T-cell (primary cell): ENCODE results near the gene EDEM1. TPM values are rescaled to one million over a fixed set of nuclear protein-coding genes. Genes with fewer than 3 reads are reported as not detected.
A peak's percentile ranks its signal among the peaks of the same experiment; 100 is the strongest.

ENCODE experiments used
- ATAC-seq, 4 experiments: fragments of 200-7000 bp in 3 of 4; fragments of 150-1000 bp in 1 of 4; cut with Tn5 transposase; replicated peaks in 1 of 4; 1 replicate in 3 of 4; 2 replicates in 1 of 4; pipeline ENCODE4 v1.10.0; 2021; ENCODE audit warnings: moderate library complexity in 3 of 4, mild to moderate bottlenecking in 2 of 4, moderate number of reproducible peaks in 1 of 4
- CTCF ChIA-PET, 2 donors: fragments of 300-600 bp; sonication (Branson Sonifier 250); formaldehyde crosslinking; loops; one replicate each; lab custom pipeline; 2022; ENCODE audit warnings: antibody characterized with exemption in 2 of 2; lab: Charles Lee
- POLR2A ChIA-PET, 2 donors: fragments of 300-600 bp; sonication (Branson Sonifier 250); formaldehyde crosslinking; loops; one replicate each; lab custom pipeline; 2022; ENCODE audit warnings: antibody characterized with exemption in 2 of 2; lab: Charles Lee
- DNase-seq, 35 experiments: peaks; one replicate each; pipeline versions ENCODE4 v3.0.0 to v3.0.0-alpha.2; 2013 to 2023
- H3K27ac ChIP-seq: one replicate; pipeline ENCODE4 v1.5.1; 2013; ENCODE audit warnings: low read length
- H3K27me3 ChIP-seq, 2 experiments: replicated peaks in 1 of 2; 1 replicate in 1 of 2; 2 replicates in 1 of 2; pipeline versions ENCODE4 v1.6.1 to v1.7.0; 2013; ENCODE audit warnings: low read length in 1 of 2, mixed read lengths in 1 of 2; ENCODE audit not compliant: control insufficient read depth in 2 of 2, insufficient read depth in 2 of 2; ENCODE audit errors: extremely low read depth in 1 of 2
- H3K36me3 ChIP-seq, 2 donors: 1 replicate in 1 of 2; 2 replicates in 1 of 2; pipeline versions ENCODE4 v1.6.1 to v1.7.0; 2013; ENCODE audit warnings: low read length in 1 of 2; ENCODE audit not compliant: control insufficient read depth in 2 of 2, insufficient read depth in 1 of 2; ENCODE audit errors: extremely low read depth in 1 of 2
- H3K4me1 ChIP-seq, 2 experiments: 1 replicate in 1 of 2; 2 replicates in 1 of 2; pipeline versions ENCODE4 v1.6.1 to v1.7.0; 2013; ENCODE audit warnings: low read length in 2 of 2, mixed read lengths in 1 of 2; ENCODE audit not compliant: insufficient read depth in 2 of 2, control insufficient read depth in 1 of 2; ENCODE audit errors: extremely low read depth in 1 of 2
- H3K4me3 ChIP-seq, 2 donors: 1 replicate in 1 of 2; 2 replicates in 1 of 2; pipeline versions ENCODE4 v1.5.1 to v1.7.0; 2013; ENCODE audit warnings: mild to moderate bottlenecking in 2 of 2, low read length in 1 of 2, moderate library complexity in 1 of 2; ENCODE audit not compliant: control insufficient read depth in 1 of 2; ENCODE audit errors: extremely low read depth in 1 of 2
- H3K9me3 ChIP-seq: 2 replicates; pipeline ENCODE4 v1.7.0; 2013
- H3K27ac Mint-ChIP-seq, 2 donors: one replicate each; pipeline ENCODE4 v1.8.0; 2020 to 2021; ENCODE audit warnings: mild to moderate bottlenecking in 2 of 2, mixed read lengths in 2 of 2
- H3K27me3 Mint-ChIP-seq, 2 donors: one replicate each; pipeline ENCODE4 v1.8.0; 2021 to 2022; ENCODE audit warnings: mixed read lengths in 2 of 2
- H3K36me3 Mint-ChIP-seq: one replicate; pipeline ENCODE4 v1.8.0; 2021; ENCODE audit warnings: mixed read lengths
- H3K4me1 Mint-ChIP-seq, 3 donors: one replicate each; pipeline ENCODE4 v1.8.0; 2020 to 2022; ENCODE audit warnings: mixed read lengths in 3 of 3, mild to moderate bottlenecking in 1 of 3
- H3K4me3 Mint-ChIP-seq, 3 donors: one replicate each; pipeline ENCODE4 v1.8.0; 2020 to 2022; ENCODE audit warnings: mild to moderate bottlenecking in 3 of 3, mixed read lengths in 3 of 3, moderate library complexity in 3 of 3
- H3K9me3 Mint-ChIP-seq, 3 donors: one replicate each; pipeline ENCODE4 v1.8.0; 2020 to 2022; ENCODE audit warnings: mixed read lengths in 3 of 3
- WGBS: methylation state at CpG from one replicate; pipeline ENCODE4 v1.1.5; 2013; ENCODE audit warnings: missing lambda C conversion rate; ENCODE audit not compliant: insufficient coverage; 5-methylcytosine and 5-hydroxymethylcytosine counted together
- total RNA-seq, 35 experiments: library from RNA in 6 of 35; stranded (reverse) in 6 of 35; fragments of 120-200 nt in 1 of 35; gene quantifications; one replicate each; pipeline versions ENCODE4 v1.2.1 to v1.2.4 and lab custom pipeline; 2013 to 2026

The EDEM1 gene
- total RNA-seq, 5 donors from 2014 or later (not counting 1 experiment from before 2014, with no cell fraction given), result 92.6 to 138 (median 113) TPM

- no peaks in the 10 kb centered on the region for H3K9me3 ChIP-seq
- no peaks in the 10 kb centered on the region for H3K4me1 ChIP-seq
- ATAC-seq, result no peak
- Mint-ChIP-seq H3K4me1 (peaks cover 7 to 13% (median 9%) of the 10 kb centered on the region in 3 donors), H3K27me3 (no peaks in the 10 kb centered on the region), H3K36me3 (peaks cover 84% of the 10 kb centered on the region), H3K9me3 (no peaks in the 10 kb centered on the region), H3K4me3 (no peak overlapping the region), H3K27ac (peak overlapping the region; percentile 58 to 67)
- DNase-seq, result no peak
- peaks cover 24 to 94% of the 10 kb centered on the region in 2 donors for H3K36me3 ChIP-seq
- CTCF ChIA-PET, result no interaction called here
- no peak overlapping the region for H3K27ac ChIP-seq
- no peak overlapping the region for H3K4me3 ChIP-seq
- POLR2A ChIA-PET, result no interaction called here
- H3K27me3 ChIP-seq, result no peaks in the 10 kb centered on the region
- WGBS, result 97% methylated on average over 6 of the region's 9 CpGs
Measured at GRCh38 chr3:5212628-5213573, 25.4 kb downstream of the EDEM1 start.

- ATAC-seq (no peak), DNase-seq (no peak)
- 97% methylated on average over 5 of the region's 7 CpGs for WGBS
- H3K27me3 Mint-ChIP-seq, result no peaks in the 10 kb centered on the region
- no peak overlapping the region for H3K4me3 Mint-ChIP-seq
- Histone ChIP-seq H3K4me1 (no peaks in the 10 kb centered on the region), H3K27me3 (no peaks in the 10 kb centered on the region), H3K27ac (no peak overlapping the region), H3K9me3 (no peaks in the 10 kb centered on the region), H3K4me3 (no peak overlapping the region), H3K36me3 (peaks cover 19 to 94% of the 10 kb centered on the region in 2 donors)
- H3K27ac Mint-ChIP-seq, result peak overlapping the region; percentile 58 to 67
- H3K36me3 Mint-ChIP-seq, result peaks cover 82% of the 10 kb centered on the region
- peaks cover 5 to 10% (median 7%) of the 10 kb centered on the region in 3 donors for H3K4me1 Mint-ChIP-seq
- ChIA-PET POLR2A (no interaction called here), CTCF (no interaction called here)
- no peaks in the 10 kb centered on the region for H3K9me3 Mint-ChIP-seq
Measured at GRCh38 chr3:5213574-5213966, 26.1 kb downstream of the EDEM1 start.

GRCh38 chr3:5214352-5214751 is 26.8 kb downstream of the EDEM1 start:
- no peak overlapping the region for H3K4me3 Mint-ChIP-seq

GRCh38 chr3:5217824-5218595 is 30.5 kb downstream of the EDEM1 start:
- H3K9me3 Mint-ChIP-seq, result no peaks in the 10 kb centered on the region
- peaks cover 0 to 6% (median 3%) of the 10 kb centered on the region in 3 donors for H3K4me1 Mint-ChIP-seq
- no peaks in the 10 kb centered on the region for H3K27me3 Mint-ChIP-seq
- no peaks in the 10 kb centered on the region for H3K4me1 ChIP-seq
- H3K4me3 ChIP-seq, result no peak overlapping the region
- no peaks in the 10 kb centered on the region for H3K9me3 ChIP-seq
- CTCF ChIA-PET, result interaction anchor here (0.7 to 0.8 kb wide), 2 partner anchors 19 to 51 kb away, joined by 3 to 4 read pairs; no protein-coding TSS in a partner anchor
- 86% methylated on average over 8 of the region's 9 CpGs for WGBS
- H3K27me3 ChIP-seq, result no peaks in the 10 kb centered on the region
- peaks cover 54% of the 10 kb centered on the region for H3K36me3 Mint-ChIP-seq
- DNase-seq (no peak), ATAC-seq (no peak)
- POLR2A ChIA-PET, result interaction anchor here in 1 of 2 donors (0.5 kb wide), 1 partner anchor 21 kb away, joined by 4 read pairs; no protein-coding TSS in a partner anchor
- H3K27ac Mint-ChIP-seq, result peak overlapping the region; percentile 46 to 49
- no peak overlapping the region for H3K4me3 Mint-ChIP-seq
- no peak overlapping the region for H3K27ac ChIP-seq
- H3K36me3 ChIP-seq, result peaks cover 7 to 62% of the 10 kb centered on the region in 2 donors

More at GRCh38 chr3:5214352-5214751, 26.8 kb downstream of the EDEM1 start:
- no peaks in the 10 kb centered on the region for H3K9me3 ChIP-seq
- H3K27ac ChIP-seq, result no peak overlapping the region
- Mint-ChIP-seq H3K27ac (peak overlapping the region in 1 of 2 donors; percentile 56), H3K9me3 (no peaks in the 10 kb centered on the region), H3K4me1 (peaks cover 5 to 7% (median 7%) of the 10 kb centered on the region in 3 donors), H3K36me3 (peaks cover 78% of the 10 kb centered on the region), H3K27me3 (no peaks in the 10 kb centered on the region)
- H3K4me1 ChIP-seq, result no peaks in the 10 kb centered on the region
- 100% methylated on average over 2 of the region's 9 CpGs for WGBS
- H3K36me3 ChIP-seq, result peaks cover 16 to 94% of the 10 kb centered on the region in 2 donors
- H3K4me3 ChIP-seq, result no peak overlapping the region
- no peaks in the 10 kb centered on the region for H3K27me3 ChIP-seq
- ATAC-seq (no peak), DNase-seq (no peak)
- ChIA-PET POLR2A (no interaction called here), CTCF (no interaction called here)

GRCh38 chr3:5218815-5219214 is 31.3 kb downstream of the EDEM1 start:
- Histone ChIP-seq H3K9me3 (no peaks in the 10 kb centered on the region), H3K4me1 (no peaks in the 10 kb centered on the region), H3K27ac (no peak overlapping the region), H3K36me3 (peaks cover 7 to 54% of the 10 kb centered on the region in 2 donors), H3K4me3 (no peak overlapping the region), H3K27me3 (no peaks in the 10 kb centered on the region)
- Mint-ChIP-seq H3K36me3 (peaks cover 46% of the 10 kb centered on the region), H3K4me1 (peaks cover 0 to 3% (median 2%) of the 10 kb centered on the region in 3 donors), H3K27me3 (no peaks in the 10 kb centered on the region), H3K4me3 (no peak overlapping the region), H3K9me3 (no peaks in the 10 kb centered on the region), H3K27ac (peak overlapping the region; percentile 46 to 61)
- ATAC-seq (no peak), DNase-seq (no peak)
- POLR2A ChIA-PET, result interaction anchor here in 1 of 2 donors (0.6 kb wide), 1 partner anchor 22 kb away, joined by 4 read pairs; no protein-coding TSS in a partner anchor
- no CpG with 5 or more reads among the region's 5 CpGs for WGBS
- CTCF ChIA-PET, result interaction anchor here in 1 of 2 donors (0.8 kb wide), 1 partner anchor 18 kb away, joined by 4 read pairs; no protein-coding TSS in a partner anchor

GRCh38 chr3:5219216-5219615 is 31.7 kb downstream of the EDEM1 start:
- Histone ChIP-seq H3K36me3 (peaks cover 7 to 50% of the 10 kb centered on the region in 2 donors), H3K27me3 (no peaks in the 10 kb centered on the region), H3K9me3 (no peaks in the 10 kb centered on the region), H3K4me1 (no peaks in the 10 kb centered on the region), H3K4me3 (no peak overlapping the region), H3K27ac (no peak overlapping the region)
- peaks cover 42% of the 10 kb centered on the region for H3K36me3 Mint-ChIP-seq
- H3K27ac Mint-ChIP-seq, result peak overlapping the region; percentile 46 to 61
- no peak overlapping the region for H3K4me3 Mint-ChIP-seq
- no peaks in the 10 kb centered on the region for H3K9me3 Mint-ChIP-seq
- ATAC-seq, result no peak
- H3K27me3 Mint-ChIP-seq, result no peaks in the 10 kb centered on the region
- no CpG with 5 or more reads among the region's 4 CpGs for WGBS
- ChIA-PET POLR2A (interaction anchor here in 1 of 2 donors (0.6 kb wide), 1 partner anchor 23 kb away, joined by 4 read pairs; no protein-coding TSS in a partner anchor), CTCF (no interaction called here)
- peaks cover 0 to 3% (median 2%) of the 10 kb centered on the region in 3 donors for H3K4me1 Mint-ChIP-seq
- no peak for DNase-seq
